GM12864 (cell line): ENCODE results near the gene SLC39A11.

Experiments used
- DNase-seq: peaks from one replicate; pipeline ENCODE4 v3.0.0-alpha.2; 2011; ENCODE audit warnings: low read depth
- H3K4me3 ChIP-seq: 2 replicates; pipeline ENCODE4 v1.5.1; 2011; ENCODE audit warnings: mild to moderate bottlenecking, low read depth, low read length, control low read depth
- TF ChIP-seq, protein P1 (sequence below): IDR thresholded peaks from 2 replicates; pipeline ENCODE4 v1.5.1; 2011; ENCODE audit warnings: low read depth, mild to moderate bottlenecking, moderate library complexity, low read length, control low read depth, inconsistent platforms; ENCODE audit errors: missing control alignments

SLC39A11 gene

DNA sequence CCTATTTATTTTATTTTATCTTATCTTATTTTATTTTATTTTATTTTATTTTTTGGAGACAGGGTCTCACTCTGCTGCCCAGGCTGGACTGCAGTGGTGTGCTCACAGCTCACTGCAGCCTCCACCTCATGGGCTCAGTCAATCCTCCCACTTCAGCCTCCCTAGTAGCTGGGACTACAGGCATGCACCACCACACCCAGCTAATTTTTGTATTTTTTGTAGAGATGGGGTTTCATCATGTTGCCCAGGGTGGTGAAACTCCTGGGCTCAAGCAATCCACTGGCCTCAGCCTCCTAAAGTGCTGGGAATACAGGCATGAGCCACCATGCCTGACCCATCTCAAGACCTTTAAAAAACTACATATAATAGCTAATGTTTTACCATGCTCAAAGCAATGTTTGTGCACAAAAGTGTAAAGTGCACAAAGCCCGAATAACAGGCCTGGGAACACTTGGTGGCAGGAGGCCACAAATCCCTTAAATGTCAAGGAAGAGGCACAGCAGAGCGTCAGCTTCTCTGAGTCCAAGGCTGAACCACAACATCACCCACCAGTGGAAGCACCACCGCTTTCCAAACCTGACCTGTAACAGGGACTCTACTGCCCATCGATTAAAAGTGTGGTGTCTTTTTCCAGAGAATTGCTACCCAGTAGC lies 30.6 kb upstream of the SLC39A11 start:
- H3K4me3 ChIP-seq, result no peak overlapping the region
- no peak for DNase-seq
- TF ChIP-seq, protein P1, sequence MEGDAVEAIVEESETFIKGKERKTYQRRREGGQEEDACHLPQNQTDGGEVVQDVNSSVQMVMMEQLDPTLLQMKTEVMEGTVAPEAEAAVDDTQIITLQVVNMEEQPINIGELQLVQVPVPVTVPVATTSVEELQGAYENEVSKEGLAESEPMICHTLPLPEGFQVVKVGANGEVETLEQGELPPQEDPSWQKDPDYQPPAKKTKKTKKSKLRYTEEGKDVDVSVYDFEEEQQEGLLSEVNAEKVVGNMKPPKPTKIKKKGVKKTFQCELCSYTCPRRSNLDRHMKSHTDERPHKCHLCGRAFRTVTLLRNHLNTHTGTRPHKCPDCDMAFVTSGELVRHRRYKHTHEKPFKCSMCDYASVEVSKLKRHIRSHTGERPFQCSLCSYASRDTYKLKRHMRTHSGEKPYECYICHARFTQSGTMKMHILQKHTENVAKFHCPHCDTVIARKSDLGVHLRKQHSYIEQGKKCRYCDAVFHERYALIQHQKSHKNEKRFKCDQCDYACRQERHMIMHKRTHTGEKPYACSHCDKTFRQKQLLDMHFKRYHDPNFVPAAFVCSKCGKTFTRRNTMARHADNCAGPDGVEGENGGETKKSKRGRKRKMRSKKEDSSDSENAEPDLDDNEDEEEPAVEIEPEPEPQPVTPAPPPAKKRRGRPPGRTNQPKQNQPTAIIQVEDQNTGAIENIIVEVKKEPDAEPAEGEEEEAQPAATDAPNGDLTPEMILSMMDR, result no peak

DNA sequence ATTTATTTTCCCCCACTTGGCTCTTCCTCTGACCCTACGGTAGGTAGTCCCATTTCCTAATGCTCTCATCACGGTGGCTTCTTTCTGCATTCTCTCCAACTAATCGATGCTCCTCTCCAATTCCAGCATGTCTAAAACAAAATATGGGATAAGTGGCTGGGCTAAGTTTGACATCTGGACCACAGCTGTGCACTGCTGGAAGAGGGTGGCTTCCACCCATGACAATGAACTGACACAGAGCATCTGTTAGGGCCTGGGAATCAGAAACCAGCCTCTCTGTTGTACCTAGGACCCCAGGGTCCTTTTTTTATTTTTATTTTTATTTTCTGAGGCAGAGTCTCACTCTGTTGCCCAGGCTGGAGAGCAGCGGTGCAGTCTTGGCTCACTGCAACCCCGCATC lies 29.0 kb upstream of the SLC39A11 start:
- DNase-seq, result no peak
- H3K4me3 ChIP-seq, result no peak overlapping the region
- TF ChIP-seq, protein P1, result no peak

DNA sequence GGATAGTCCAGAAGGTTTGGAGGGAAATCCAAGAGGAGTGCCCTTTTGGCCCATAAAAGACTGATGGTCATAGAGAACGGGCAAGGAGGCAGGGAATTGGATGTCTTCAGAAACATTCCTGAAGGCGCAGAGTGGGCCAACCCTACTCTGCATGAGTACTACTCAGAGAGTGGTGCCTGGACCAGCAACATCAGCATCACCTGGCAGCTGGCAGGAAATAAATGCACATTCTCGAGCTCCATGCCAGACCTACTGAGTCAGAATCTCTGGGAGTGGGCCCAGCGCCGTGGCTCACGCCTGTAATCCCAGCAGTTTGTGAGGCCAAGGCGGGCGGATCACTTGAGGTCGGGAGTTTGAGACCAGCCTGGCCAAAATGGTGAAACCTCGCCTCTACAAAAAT lies 27.1 kb upstream of the SLC39A11 start:
- no peak overlapping the region for H3K4me3 ChIP-seq
- DNase-seq, result no peak
- TF ChIP-seq, protein P1, result no peak

DNA sequence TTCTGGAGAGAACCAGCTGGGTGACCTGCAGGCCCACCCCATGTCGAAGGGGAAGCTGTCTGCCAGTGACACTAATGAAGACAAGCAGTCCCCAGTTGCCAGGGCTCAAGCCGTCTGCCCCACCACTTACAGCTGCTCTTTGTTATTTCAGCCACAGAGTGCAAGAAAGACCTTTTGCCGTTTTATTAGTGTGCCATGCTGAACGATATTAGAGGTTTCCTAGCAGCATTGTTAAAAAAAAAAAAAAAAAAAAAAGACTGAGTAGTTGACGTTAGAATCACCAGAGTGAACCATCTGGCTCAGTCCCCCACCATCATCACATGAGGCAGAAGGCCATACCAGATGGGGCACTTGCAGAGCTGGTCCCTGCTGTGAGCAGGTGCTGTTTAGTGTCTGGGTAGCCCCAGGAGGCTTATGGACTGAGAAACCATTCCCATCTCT lies 26.5 kb upstream of the SLC39A11 start:
- DNase-seq, result no peak
- H3K4me3 ChIP-seq, result no peak overlapping the region
- TF ChIP-seq, protein P1, result no peak

DNA sequence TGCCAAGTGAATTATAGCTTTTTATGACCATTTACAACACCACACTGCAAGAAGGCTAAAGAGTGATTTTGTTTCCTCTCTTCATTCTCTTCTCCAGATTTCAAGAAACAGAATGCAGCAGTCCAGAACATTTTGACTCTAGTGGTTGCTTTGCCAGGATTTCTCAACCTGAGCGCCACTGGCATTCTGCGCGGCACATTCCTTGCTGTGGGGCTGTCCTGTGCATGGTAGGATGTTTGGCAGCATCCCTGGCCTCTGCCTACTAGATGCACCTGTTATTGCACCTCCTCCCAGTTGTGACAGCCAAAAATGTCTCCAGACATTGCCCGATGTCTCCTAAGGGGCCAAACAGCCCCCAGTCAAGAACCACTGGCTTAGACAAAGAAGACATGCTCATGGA lies 25.7 kb upstream of the SLC39A11 start:
- no peak for DNase-seq
- H3K4me3 ChIP-seq, result no peak overlapping the region
- TF ChIP-seq, protein P1, result no peak

DNA sequence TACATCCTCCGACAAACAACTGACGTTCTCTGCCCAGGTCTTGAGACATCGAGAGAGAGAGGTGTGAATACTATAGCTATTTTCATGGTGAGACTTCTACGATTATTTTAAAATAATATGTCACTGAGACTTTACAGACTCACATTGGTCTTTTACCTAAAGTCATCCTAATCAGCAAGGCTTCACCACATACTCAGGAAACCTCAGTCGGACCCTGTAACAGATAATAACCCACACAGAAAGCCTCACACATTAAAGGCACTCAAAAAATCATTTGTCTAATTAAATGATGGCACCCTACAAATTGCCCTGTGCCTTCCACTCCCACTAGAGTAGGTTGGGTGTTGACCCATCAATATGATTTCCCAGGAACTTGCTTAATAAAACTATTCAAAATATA lies 19.8 kb upstream of the SLC39A11 start:
- H3K4me3 ChIP-seq, result no peak overlapping the region
- TF ChIP-seq, protein P1, result no peak
- no peak for DNase-seq

DNA sequence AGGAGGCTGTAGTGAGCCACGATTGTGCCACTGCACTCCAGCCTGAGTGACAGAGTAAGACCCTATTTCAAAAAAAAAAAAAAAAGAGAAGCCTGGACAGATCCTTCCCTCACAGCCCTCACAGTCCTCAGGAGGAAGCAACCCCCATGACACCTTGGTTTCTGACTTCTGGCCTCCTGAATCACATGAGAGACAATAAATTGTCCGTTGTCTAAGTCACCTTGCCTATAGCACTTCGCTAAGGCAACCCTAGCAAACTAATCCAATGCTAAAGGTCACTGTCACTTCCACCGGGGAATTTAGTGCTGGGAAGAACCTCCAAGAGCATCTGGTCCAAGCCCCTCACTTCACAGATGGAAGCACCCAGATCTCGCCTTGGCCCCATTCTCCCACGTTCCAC lies 18.9 kb upstream of the SLC39A11 start:
- no peak for DNase-seq
- no peak overlapping the region for H3K4me3 ChIP-seq
- TF ChIP-seq, protein P1, result no peak
